Subcutaneous adipose tissue (tissue), 4 donors: Measurements from ENCODE around the gene UGT1A9. TPM values are rescaled to one million over a fixed set of nuclear protein-coding genes. Genes with fewer than 3 reads are reported as not detected.

Experiments used
- CTCF ChIP-seq: fragments of 450-650 bp; IDR thresholded peaks from one replicate; pipeline ENCODE4 v1.5.1; 2016; ENCODE audit warnings: low read depth, mild to moderate bottlenecking, control low read depth, antibody characterized with exemption, moderate library complexity
- total RNA-seq, 4 donors: library from RNA; depleted of rRNA; stranded (reverse); fragments of >200 nt; gene quantifications; one replicate each; pipeline ENCODE4 v1.1.0, GENCODE V29; 2016

The UGT1A9 gene
- total RNA-seq, 4 donors from 2014 or later = not detected

GRCh38 chr2:233772583-233772982, 100.9 kb downstream of the UGT1A9 start:
- no peak for TF ChIP-seq CTCF

- TF ChIP-seq CTCF = no peak
Observed at GRCh38 chr2:233773854-233774253, 102.2 kb downstream of the UGT1A9 start.

- no peak for TF ChIP-seq CTCF
Observed at GRCh38 chr2:233775414-233775813, 103.7 kb downstream of the UGT1A9 start.

GRCh38 chr2:233778030-233778429, 106.3 kb downstream of the UGT1A9 start, which contains the start of gene MROH2A:
MROH2A (plus strand) TSS chr2:233778330; CDS start chr2:233779359, 1,029 bp downstream.
- no peak for TF ChIP-seq CTCF

GRCh38 chr2:233779722-233780121, 108.0 kb downstream of the UGT1A9 start:
- no peak for TF ChIP-seq CTCF

GRCh38 chr2:233780771-233781170, 109.1 kb downstream of the UGT1A9 start:
- no peak for TF ChIP-seq CTCF

- no peak for TF ChIP-seq CTCF
Observed at GRCh38 chr2:233789554-233789953, 117.9 kb downstream of the UGT1A9 start.
